Stimulated activated CD8-positive, alpha-beta memory T cell treated with anti-CD3 and anti-CD28 coated beads, Interleukin-7, amount 100 ng/mL, for 4 hours (primary cell): ENCODE data around the gene GPS1.

Source experiments
- DNase-seq, 2 donors: peaks; one replicate each; pipeline ENCODE4 v3.0.0-alpha.2; 2020; ENCODE audit warnings: low read depth in 2 of 2

The GPS1 gene

GRCh38 chr17:82079001-82079677 is 27.4 kb downstream of the GPS1 start:
- no peak for DNase-seq

DNA sequence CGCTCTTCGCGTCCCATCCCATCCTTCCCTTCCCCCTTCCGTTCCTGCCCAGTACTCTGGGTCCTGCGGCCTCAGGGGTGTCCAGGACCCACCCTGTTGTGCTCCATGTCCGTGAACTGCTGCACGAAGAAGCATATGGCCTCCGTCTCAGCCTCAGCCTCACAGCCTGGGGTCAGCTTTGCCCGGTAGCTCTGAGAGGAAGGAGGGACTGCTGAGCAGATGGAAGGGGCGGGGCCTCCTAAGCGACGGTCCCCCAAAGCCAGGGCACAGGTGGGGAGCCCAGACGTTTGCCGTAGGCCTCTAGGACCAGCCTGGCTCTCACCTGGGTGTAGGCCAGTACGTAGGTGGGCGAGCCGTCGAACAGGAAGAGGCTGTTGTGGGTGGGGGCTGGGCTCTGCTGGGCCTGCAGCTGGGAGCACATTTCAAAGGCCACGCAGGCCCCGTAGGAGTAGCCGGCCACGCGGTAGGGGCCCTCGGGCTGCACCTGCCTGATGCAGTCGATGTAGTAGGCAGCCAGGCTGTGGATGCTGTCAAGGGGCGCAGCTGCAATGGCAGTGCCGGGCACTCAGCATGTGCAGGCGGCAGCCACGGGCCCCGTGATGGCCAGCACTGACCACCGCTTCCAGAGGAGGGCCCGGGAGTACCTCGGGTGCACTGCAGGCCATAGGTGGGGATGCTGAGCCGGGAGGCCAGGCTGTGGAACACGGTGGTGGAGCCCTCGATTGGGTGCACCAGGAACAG is 28.5 kb downstream of the GPS1 start:
- no peak for DNase-seq

GRCh38 chr17:82080789-82081464 is 29.2 kb downstream of the GPS1 start:
- DNase-seq: no peak

GRCh38 chr17:82081546-82081945 is 29.8 kb downstream of the GPS1 start:
- DNase-seq: no peak

DNA sequence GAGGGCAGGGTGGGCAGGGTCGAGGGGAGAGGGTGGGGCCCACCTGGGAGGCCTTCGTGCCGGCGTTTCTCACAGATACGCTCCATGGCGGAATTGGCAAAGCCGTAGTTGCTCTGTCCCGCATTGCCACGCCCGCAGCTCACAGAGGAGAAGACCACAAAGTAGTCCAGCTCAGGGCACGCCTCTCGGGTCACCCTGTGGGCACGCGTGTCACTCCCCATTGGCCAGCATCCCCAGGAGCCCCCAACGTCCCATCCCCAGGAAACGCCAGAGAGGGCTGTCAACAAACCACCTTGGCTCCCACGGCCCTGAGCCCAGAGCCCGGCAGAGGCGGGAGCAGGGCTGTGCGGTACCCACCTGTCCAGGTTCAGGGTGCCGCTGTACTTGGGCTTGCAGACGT is 30.3 kb downstream of the GPS1 start:
- DNase-seq: no peak

DNA sequence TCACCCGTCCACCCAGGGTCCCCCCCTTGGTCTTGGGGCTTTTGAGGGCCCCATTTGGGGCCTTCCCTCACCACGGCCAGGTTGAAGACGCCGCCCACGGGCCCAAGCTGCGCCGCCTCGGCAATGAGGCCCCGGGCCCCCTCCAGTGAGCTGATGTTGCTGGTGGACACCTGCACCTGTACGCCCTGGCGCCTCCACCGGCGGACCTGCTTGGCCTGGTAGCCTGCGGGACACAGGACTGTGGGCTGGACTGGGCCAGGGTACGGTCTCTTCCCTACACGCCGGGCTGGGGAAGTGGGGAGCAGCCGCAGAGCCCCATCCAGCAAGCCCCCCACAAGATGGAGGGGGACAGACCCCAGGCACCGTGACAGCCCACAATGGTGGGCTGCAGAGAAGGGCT is 30.8 kb downstream of the GPS1 start:
- no peak for DNase-seq

DNA sequence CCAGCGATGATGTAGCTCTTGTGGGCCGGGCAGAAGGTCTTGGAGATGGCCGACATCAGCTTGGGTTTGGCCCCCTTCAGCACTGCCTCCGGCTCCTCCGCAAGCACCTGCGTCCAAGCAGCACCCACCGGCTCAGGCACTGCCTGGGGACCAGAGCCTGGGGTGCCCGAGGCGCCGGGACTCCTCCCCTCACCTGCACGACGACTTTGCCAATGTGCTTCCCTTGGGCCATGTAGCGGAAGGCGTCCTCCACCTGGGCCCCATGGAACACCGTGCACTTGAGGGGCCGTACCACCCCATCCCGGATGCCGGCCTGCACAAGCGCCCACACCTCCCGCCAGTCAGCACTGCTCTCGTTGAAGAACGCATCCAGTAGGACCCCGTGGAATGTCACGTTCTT is 31.3 kb downstream of the GPS1 start:
- no peak for DNase-seq

DNA sequence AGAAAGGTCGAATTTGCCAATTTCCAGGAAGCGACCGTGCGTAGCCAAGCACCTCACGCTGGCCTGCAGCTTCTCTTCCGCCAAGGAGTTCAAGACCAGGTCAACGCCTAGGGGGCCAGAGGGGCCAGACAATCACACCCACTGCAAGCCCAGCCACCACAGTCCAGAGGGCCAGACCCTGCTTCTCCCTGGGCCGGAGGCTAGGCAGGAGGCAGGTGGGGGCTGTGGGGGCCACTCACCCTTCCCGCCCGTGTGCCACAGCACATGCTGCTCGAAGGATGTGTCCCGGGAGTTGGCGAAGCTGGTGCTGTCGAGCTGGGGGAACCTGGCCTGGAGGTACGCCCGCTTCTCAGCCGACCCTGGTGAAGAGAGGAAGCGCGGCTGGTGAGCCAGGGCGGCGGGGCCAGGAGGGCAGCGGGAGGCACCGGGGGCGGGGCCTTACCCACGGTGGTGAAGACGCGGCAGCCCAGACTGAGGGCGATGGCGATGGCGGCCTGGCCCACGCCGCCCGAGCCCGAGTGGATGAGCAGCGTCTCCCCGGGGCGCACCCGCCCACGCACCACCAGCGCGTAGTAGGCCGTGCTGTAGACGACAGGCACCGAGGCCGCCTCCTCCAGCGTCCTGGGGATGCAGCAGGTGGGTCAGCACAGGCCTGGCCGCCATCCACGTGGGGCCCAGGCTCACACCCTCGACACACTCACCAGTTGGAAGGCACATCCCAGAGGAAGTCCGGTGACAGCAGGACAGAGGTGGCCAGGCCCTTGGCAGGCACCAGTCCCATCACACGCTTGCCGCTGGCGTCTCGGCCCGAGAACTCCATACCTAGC is 32.0 kb downstream of the GPS1 start:
- DNase-seq: no peak

DNA sequence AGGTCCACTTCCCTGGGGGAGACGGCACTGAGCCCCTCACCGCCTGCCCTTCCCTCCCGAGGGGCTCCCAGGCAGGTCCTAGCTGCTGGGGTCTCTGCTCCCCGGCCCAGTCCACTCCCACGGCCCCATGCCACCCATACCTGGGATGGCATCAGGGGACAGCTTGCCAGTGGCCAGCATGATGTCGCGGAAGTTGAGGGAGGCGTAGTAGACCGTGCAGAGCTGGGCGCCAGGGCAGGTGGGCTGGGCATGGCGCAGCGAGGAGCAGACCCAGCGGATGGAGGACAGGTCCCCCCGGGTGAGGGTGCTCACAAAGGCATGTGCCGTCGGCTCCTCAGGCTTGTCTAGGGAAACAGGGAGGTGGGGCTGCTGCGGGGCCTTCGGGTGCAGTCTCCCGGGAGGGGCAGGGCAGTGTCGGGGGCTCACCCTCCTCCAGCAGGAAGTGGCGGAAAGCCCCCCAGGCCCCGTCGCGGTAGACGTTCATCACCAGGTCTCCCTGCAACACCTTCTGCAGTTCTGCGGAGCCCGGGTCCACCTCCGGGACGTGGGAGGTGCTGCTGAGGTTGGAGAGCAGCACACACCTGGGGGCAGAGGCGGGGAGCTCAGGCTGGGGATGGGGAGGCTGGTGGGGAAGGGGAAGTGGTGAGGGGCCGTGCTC is 32.8 kb downstream of the GPS1 start:
- no peak for DNase-seq

DNA sequence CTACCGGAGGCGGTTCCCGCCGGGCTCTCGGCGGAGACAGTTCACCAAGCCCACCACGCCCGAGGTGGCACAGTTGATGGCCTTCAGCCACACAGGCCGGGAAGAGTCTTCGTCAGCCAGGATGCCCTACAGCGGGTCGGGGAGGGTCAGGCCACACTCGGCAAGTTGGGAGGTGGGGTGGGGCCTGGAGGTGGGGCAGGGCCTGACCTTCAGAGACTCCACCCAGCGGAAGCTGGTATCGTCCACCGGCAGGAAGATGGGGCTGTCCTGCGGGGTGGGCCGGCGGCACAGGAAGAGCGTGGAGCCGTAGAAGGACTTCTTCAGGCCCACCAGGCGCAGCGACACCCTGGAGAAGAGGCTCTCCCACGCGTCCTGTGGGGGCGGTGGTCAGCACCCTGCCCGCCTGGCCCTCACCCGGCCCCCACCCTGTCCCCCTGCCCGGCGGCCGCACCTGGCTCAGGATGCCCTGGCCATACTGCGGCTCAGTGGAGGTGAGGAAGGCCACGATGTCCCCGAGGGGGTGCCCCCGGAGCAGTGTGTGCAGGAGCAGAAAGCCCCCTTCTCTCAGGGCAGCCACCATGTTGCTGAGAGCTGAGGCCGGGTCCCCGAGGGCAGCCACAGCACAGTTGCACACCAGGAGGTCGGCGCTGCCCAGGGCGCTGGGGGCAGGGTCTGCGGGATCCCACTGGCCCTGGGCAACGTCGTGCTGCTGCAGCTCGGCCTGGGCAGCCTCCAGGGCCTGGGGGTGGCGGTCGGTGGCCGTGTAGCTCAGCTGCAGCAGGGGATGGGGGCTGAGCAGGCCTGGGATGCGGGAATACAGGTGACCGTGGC is 33.5 kb downstream of the GPS1 start:
- DNase-seq: no peak

- DNase-seq: no peak
Observed at GRCh38 chr17:82085931-82086764, 34.5 kb downstream of the GPS1 start.

GRCh38 chr17:82086941-82087906 is 35.5 kb downstream of the GPS1 start:
- no peak for DNase-seq

- no peak for DNase-seq
Observed at GRCh38 chr17:82087961-82088837, 36.5 kb downstream of the GPS1 start.

DNA sequence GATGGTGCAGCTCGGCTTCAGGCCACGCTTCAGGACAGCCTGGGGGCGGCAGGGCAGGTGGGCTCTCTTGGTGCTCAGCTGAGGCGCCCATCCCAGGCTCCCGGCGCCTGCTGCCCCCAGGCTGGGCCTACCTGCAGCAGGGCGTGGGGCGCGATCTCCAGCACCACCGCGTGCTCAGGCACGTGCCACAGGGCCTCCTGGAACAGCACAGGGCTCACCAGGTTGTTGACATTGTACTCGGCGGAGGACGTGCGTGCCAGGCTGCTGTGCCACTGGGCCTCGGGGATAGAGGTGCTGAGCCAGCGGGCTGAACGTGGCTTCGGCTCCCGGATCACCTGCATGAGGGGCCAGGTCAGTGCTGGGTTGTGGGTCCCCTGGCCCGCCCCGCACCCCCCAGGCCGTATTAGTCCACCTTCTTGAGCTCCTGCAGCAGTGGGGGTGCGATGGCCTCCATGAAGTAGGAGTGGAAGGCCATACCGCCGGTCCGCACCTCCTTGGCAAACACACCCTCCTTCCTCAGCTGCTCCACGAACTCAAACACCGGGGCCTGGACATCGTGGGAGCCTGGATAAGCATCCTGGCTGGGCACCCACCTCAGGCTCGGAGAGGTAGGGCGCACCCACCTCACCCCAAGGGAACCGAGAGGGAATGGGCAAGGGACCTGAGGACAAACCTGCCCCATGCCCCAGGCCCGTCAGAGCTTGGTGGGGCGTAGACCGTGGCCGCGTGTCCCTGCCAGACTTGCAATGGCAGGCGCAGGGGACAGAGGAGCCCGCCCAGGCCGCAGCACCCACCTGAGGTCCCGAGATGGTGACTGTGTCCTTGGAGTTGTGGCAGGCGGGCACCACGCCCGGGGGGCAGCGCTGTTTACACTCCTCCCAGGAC is 37.4 kb downstream of the GPS1 start:
- DNase-seq: no peak

GRCh38 chr17:82089723-82090548 is 38.2 kb downstream of the GPS1 start:
- DNase-seq: no peak
